Smooth muscle cell (in vitro differentiated cells): Measurements from ENCODE around the gene LSM14B. TPM values are rescaled to one million over a fixed set of nuclear protein-coding genes. Genes with fewer than 3 reads are reported as not detected.

Experiments
- DNase-seq: peaks from one replicate; lab custom pipeline; 2025; ENCODE audit not compliant: unreplicated experiment; lab: John Stamatoyannopoulos, UW
- H2AFZ ChIP-seq: fragments of 200-600 bp; sonication (generic); 2 replicates; pipeline ENCODE4 v1.6.0; 2016; ENCODE audit warnings: antibody characterized with exemption, low read depth, mild to moderate bottlenecking
- H3F3A ChIP-seq: fragments of 200-600 bp; sonication (generic); 2 replicates; pipeline ENCODE4 v1.6.0; 2017; ENCODE audit warnings: antibody characterized with exemption, low read depth
- H3K27ac ChIP-seq: fragments of 200-600 bp; sonication (generic); 2 replicates; pipeline ENCODE4 v1.5.1; 2016; ENCODE audit warnings: low read depth, mild to moderate bottlenecking
- H3K27me3 ChIP-seq: fragments of 200-600 bp; sonication (generic); 2 replicates; pipeline ENCODE4 v1.6.1; 2016; ENCODE audit warnings: low read depth, mild to moderate bottlenecking
- H3K36me3 ChIP-seq: fragments of 200-600 bp; sonication (generic); 2 replicates; pipeline ENCODE4 v1.5.1; 2016; ENCODE audit warnings: low read depth
- H3K4me1 ChIP-seq: fragments of 200-600 bp; sonication (generic); 2 replicates; pipeline ENCODE4 v1.5.1; 2016; ENCODE audit warnings: low read depth
- H3K4me2 ChIP-seq: fragments of 200-600 bp; sonication (generic); 2 replicates; pipeline ENCODE4 v1.6.0; 2016; ENCODE audit warnings: mild to moderate bottlenecking
- H3K4me3 ChIP-seq: fragments of 200-600 bp; sonication (generic); 2 replicates; pipeline ENCODE4 v1.5.1; 2016; ENCODE audit warnings: mild to moderate bottlenecking
- H3K79me2 ChIP-seq: fragments of 200-600 bp; sonication (generic); 2 replicates; pipeline ENCODE4 v1.6.0; 2016; ENCODE audit warnings: low read depth, mild to moderate bottlenecking
- H3K9ac ChIP-seq: fragments of 200-600 bp; sonication (generic); 2 replicates; pipeline ENCODE4 v1.6.0; 2016; ENCODE audit warnings: low read depth
- H3K9me3 ChIP-seq: fragments of 200-600 bp; sonication (generic); replicated peaks from 2 replicates; pipeline ENCODE4 v1.5.1; 2016; ENCODE audit warnings: low read depth
- H4K20me1 ChIP-seq: fragments of 200-600 bp; sonication (generic); 2 replicates; pipeline ENCODE4 v1.6.0; 2016; ENCODE audit warnings: low read depth
- CTCF ChIP-seq: fragments of 200-600 bp; sonication (generic); IDR thresholded peaks from 2 replicates; pipeline ENCODE4 v1.5.1; 2017; ENCODE audit warnings: borderline replicate concordance, mild to moderate bottlenecking, antibody characterized with exemption; ENCODE audit not compliant: insufficient read depth, poor library complexity, severe bottlenecking
- WGBS: methylation state at CpG from one replicate; pipeline ENCODE4 v1.1.7; 2016; ENCODE audit warnings: low lambda C conversion rate; 5-methylcytosine and 5-hydroxymethylcytosine counted together
- polyA plus RNA-seq: library from polyadenylated mRNA; unstranded; fragments of >200 nt; fragmentation: Nextera tagmentation; extraction: Ambion mirVana; gene quantifications from 2 replicates; pipeline ENCODE4 v1.2.1, GENCODE V29; 2016
- total RNA-seq: library from RNA; depleted of rRNA; stranded (reverse); fragments of >200 nt; gene quantifications from 2 replicates; pipeline ENCODE4 v1.2.3, GENCODE V29; 2014

The LSM14B gene
- total and polyA plus RNA-seq, 2 experiments from 2014 or later = 5.6 to 21.5 TPM

GRCh38 chr20:62159839-62160238 is 37.6 kb downstream of the LSM14B start:
- H4K20me1 ChIP-seq = peaks cover 60% of the 10 kb centered on the region

GRCh38 chr20:62160253-62160652 is 38.0 kb downstream of the LSM14B start:
- H3K4me3 ChIP-seq = no peak overlapping the region
- peaks cover 56% of the 10 kb centered on the region for H4K20me1 ChIP-seq
- DNase-seq = no peak
- no peaks in the 10 kb centered on the region for H3K4me1 ChIP-seq
- no peaks in the 10 kb centered on the region for H3K36me3 ChIP-seq
- H3K9ac ChIP-seq = no peak overlapping the region
- H3F3A ChIP-seq = no peaks in the 10 kb centered on the region
- H3K9me3 ChIP-seq = no peaks in the 10 kb centered on the region
- H3K27ac ChIP-seq = no peak overlapping the region
- no peak overlapping the region for H2AFZ ChIP-seq
- H3K79me2 ChIP-seq = peaks cover 20% of the 10 kb centered on the region
- no peak overlapping the region for H3K4me2 ChIP-seq
- no peaks in the 10 kb centered on the region for H3K27me3 ChIP-seq
- 85% methylated on average over 7 of the region's 9 CpGs for WGBS
- no peak for TF ChIP-seq CTCF

More at GRCh38 chr20:62159839-62160238, 37.6 kb downstream of the LSM14B start:
- Histone ChIP-seq H3K4me1 (no peaks in the 10 kb centered on the region), H3F3A (no peaks in the 10 kb centered on the region), H3K4me3 (no peak overlapping the region), H3K4me2 (no peak overlapping the region), H3K9me3 (no peaks in the 10 kb centered on the region), H3K36me3 (no peaks in the 10 kb centered on the region), H3K27me3 (no peaks in the 10 kb centered on the region), H3K27ac (peak overlapping the region; percentile 47), H3K9ac (no peak overlapping the region), H3K79me2 (peaks cover 20% of the 10 kb centered on the region), H2AFZ (no peak overlapping the region)
- 55% methylated on average over 14 of the region's 14 CpGs for WGBS
- DNase-seq = no peak
- no peak for TF ChIP-seq CTCF

GRCh38 chr20:62160876-62161275 is 38.6 kb downstream of the LSM14B start:
- Histone ChIP-seq H3K9ac (no peak overlapping the region), H3K4me2 (no peak overlapping the region), H3K9me3 (no peaks in the 10 kb centered on the region), H3K79me2 (peaks cover 20% of the 10 kb centered on the region), H3K27me3 (no peaks in the 10 kb centered on the region), H2AFZ (no peak overlapping the region), H3K36me3 (no peaks in the 10 kb centered on the region), H3K4me3 (no peak overlapping the region), H3K27ac (peak overlapping the region; percentile 63), H3K4me1 (no peaks in the 10 kb centered on the region), H3F3A (no peaks in the 10 kb centered on the region), H4K20me1 (peaks cover 50% of the 10 kb centered on the region)
- WGBS = 87% methylated on average over 8 of the region's 17 CpGs
- no peak for TF ChIP-seq CTCF
- DNase-seq = no peak

GRCh38 chr20:62161347-62161746 is 39.1 kb downstream of the LSM14B start:
- 72% methylated on average over 17 of the region's 17 CpGs for WGBS
- Histone ChIP-seq H3K9ac (no peak overlapping the region), H2AFZ (no peak overlapping the region), H3K4me1 (no peaks in the 10 kb centered on the region), H3F3A (no peaks in the 10 kb centered on the region), H3K79me2 (peaks cover 15% of the 10 kb centered on the region), H3K27me3 (no peaks in the 10 kb centered on the region), H3K4me3 (no peak overlapping the region), H4K20me1 (peaks cover 45% of the 10 kb centered on the region), H3K9me3 (no peaks in the 10 kb centered on the region), H3K4me2 (no peak overlapping the region), H3K36me3 (no peaks in the 10 kb centered on the region), H3K27ac (peak overlapping the region; percentile 63)
- DNase-seq = no peak
- TF ChIP-seq CTCF = no peak
